Ectodermal cell (in vitro differentiated cells): ENCODE measurements around the gene FCMR. TPM values are rescaled to one million over a fixed set of nuclear protein-coding genes. Genes with fewer than 3 reads are reported as not detected.

ENCODE experiments used
- H3K27ac ChIP-seq: 2 replicates; pipeline ENCODE4 v1.7.0; 2013; ENCODE audit warnings: mild to moderate bottlenecking, low read depth, low read length; ENCODE audit not compliant: insufficient read depth, poor library complexity, severe bottlenecking
- H3K27me3 ChIP-seq: 2 replicates; pipeline ENCODE4 v1.7.0; 2013; ENCODE audit warnings: mild to moderate bottlenecking, low read length; ENCODE audit not compliant: insufficient read depth, control insufficient read depth, poor library complexity, severe bottlenecking
- H3K36me3 ChIP-seq: one replicate; pipeline ENCODE4 v1.7.0; 2013; ENCODE audit warnings: low read length; ENCODE audit not compliant: control insufficient read depth, insufficient read depth
- H3K4me1 ChIP-seq: one replicate; pipeline ENCODE4 v1.7.0; 2013; ENCODE audit warnings: low read length; ENCODE audit not compliant: control insufficient read depth, insufficient read depth
- H3K4me3 ChIP-seq: 2 replicates; pipeline ENCODE4 v1.7.0; 2013; ENCODE audit warnings: low read depth, low read length, control low read depth; ENCODE audit not compliant: insufficient read depth
- H3K9me3 ChIP-seq: 2 replicates; pipeline ENCODE4 v1.7.0; 2013; ENCODE audit warnings: mild to moderate bottlenecking, low read length, moderate library complexity; ENCODE audit not compliant: control insufficient read depth
- WGBS, 2 experiments: methylation state at CpG; one replicate each; pipeline ENCODE4 v1.1.7; 2013; ENCODE audit warnings: missing lambda C conversion rate in 2 of 2; 5-methylcytosine and 5-hydroxymethylcytosine counted together
- polyA plus RNA-seq, 4 experiments: library from polyadenylated mRNA; stranded (reverse); fragments of 50-300 nt; gene quantifications; one replicate each; pipeline ENCODE4 v1.2.3, GENCODE V29; 2013

The FCMR gene
- polyA plus RNA-seq (2013, experiment 1 of 4), result not detected
- polyA plus RNA-seq (2013, experiment 2 of 4), result not detected
- polyA plus RNA-seq (2013, experiment 3 of 4), result not detected
- not detected for polyA plus RNA-seq (2013, experiment 4 of 4)

- no peaks in the 10 kb centered on the region for H3K9me3 ChIP-seq
- H3K4me1 ChIP-seq, result no peaks in the 10 kb centered on the region
- no peak within 1 kb of the TSS for H3K27ac ChIP-seq
- H3K4me3 ChIP-seq, result no peak within 1 kb of the TSS
- WGBS, 2 experiments, result 89% methylated on average over 7 of the region's 7 CpGs
- no peaks in the 10 kb centered on the region for H3K36me3 ChIP-seq
- H3K27me3 ChIP-seq, result no peaks in the 10 kb centered on the region
Measured at GRCh38 chr1:206921772-206922265, at the start of gene FCMR. Gene FCMR (minus strand): TSS chr1:206921941. CDS start chr1:206921854, 87 bp downstream.

- 82 to 100% methylated on average over 2 of the region's 2 CpGs for WGBS, 2 experiments
- Histone ChIP-seq H3K27me3 (no peaks in the 10 kb centered on the region), H3K4me3 (no peak overlapping the region), H3K36me3 (no peaks in the 10 kb centered on the region), H3K27ac (no peak overlapping the region), H3K9me3 (no peaks in the 10 kb centered on the region), H3K4me1 (no peaks in the 10 kb centered on the region)
Measured at GRCh38 chr1:206971029-206971655, 49.4 kb upstream of the FCMR start.

- H3K27me3 ChIP-seq, result no peaks in the 10 kb centered on the region
- WGBS, 2 experiments, result 89 to 98% methylated on average over 2 of the region's 2 CpGs
Measured at GRCh38 chr1:206970446-206970845, 48.7 kb upstream of the FCMR start, which contains the start of gene FCAMR. Gene FCAMR (minus strand): TSS chr1:206970460. CDS start chr1:206970125, 335 bp downstream.

GRCh38 chr1:206969090-206969489 is 47.3 kb upstream of the FCMR start:
- H3K9me3 ChIP-seq, result no peaks in the 10 kb centered on the region
- no peaks in the 10 kb centered on the region for H3K36me3 ChIP-seq
- no peak overlapping the region for H3K27ac ChIP-seq
- no peak overlapping the region for H3K4me3 ChIP-seq
- H3K27me3 ChIP-seq, result no peaks in the 10 kb centered on the region
- WGBS, 2 experiments, result 90 to 96% methylated on average over 5 of the region's 5 CpGs
- H3K4me1 ChIP-seq, result no peaks in the 10 kb centered on the region

More at GRCh38 chr1:206970446-206970845, 48.7 kb upstream of the FCMR start, which contains the start of gene FCAMR:
- Histone ChIP-seq H3K4me1 (no peaks in the 10 kb centered on the region), H3K27ac (no peak within 1 kb of the TSS), H3K4me3 (no peak within 1 kb of the TSS), H3K36me3 (no peaks in the 10 kb centered on the region), H3K9me3 (no peaks in the 10 kb centered on the region)

- no peaks in the 10 kb centered on the region for H3K27me3 ChIP-seq
- no peaks in the 10 kb centered on the region for H3K4me1 ChIP-seq
- H3K36me3 ChIP-seq, result no peaks in the 10 kb centered on the region
- no peak overlapping the region for H3K27ac ChIP-seq
- H3K9me3 ChIP-seq, result no peaks in the 10 kb centered on the region
- 91 to 98% methylated on average over 8 of the region's 8 CpGs for WGBS, 2 experiments
- no peak overlapping the region for H3K4me3 ChIP-seq
Measured at GRCh38 chr1:206967096-206967849, 45.5 kb upstream of the FCMR start.

- Histone ChIP-seq H3K4me3 (no peak overlapping the region), H3K4me1 (no peaks in the 10 kb centered on the region), H3K27me3 (no peaks in the 10 kb centered on the region), H3K36me3 (no peaks in the 10 kb centered on the region), H3K27ac (no peak overlapping the region), H3K9me3 (no peaks in the 10 kb centered on the region)
- 83 to 88% methylated on average over 2 of the region's 2 CpGs for WGBS, 2 experiments
Measured at GRCh38 chr1:206965781-206966180, 44.0 kb upstream of the FCMR start.

GRCh38 chr1:206963740-206964139 is 42.0 kb upstream of the FCMR start:
- H3K27me3 ChIP-seq, result no peaks in the 10 kb centered on the region
- H3K4me3 ChIP-seq, result no peak overlapping the region
- WGBS, 2 experiments, result 93 to 100% methylated on average over 1 of the region's 1 CpG
- no peaks in the 10 kb centered on the region for H3K9me3 ChIP-seq
- no peaks in the 10 kb centered on the region for H3K4me1 ChIP-seq
- no peaks in the 10 kb centered on the region for H3K36me3 ChIP-seq
- H3K27ac ChIP-seq, result no peak overlapping the region

- H3K27ac ChIP-seq, result no peak overlapping the region
- no peaks in the 10 kb centered on the region for H3K9me3 ChIP-seq
- 91 to 92% methylated on average over 5 of the region's 5 CpGs for WGBS, 2 experiments
- no peaks in the 10 kb centered on the region for H3K4me1 ChIP-seq
- H3K27me3 ChIP-seq, result no peaks in the 10 kb centered on the region
- H3K4me3 ChIP-seq, result no peak overlapping the region
- no peaks in the 10 kb centered on the region for H3K36me3 ChIP-seq
Measured at GRCh38 chr1:206963119-206963712, 41.5 kb upstream of the FCMR start.

- Histone ChIP-seq H3K36me3 (no peaks in the 10 kb centered on the region), H3K27me3 (no peaks in the 10 kb centered on the region), H3K9me3 (no peaks in the 10 kb centered on the region), H3K4me3 (no peak overlapping the region), H3K4me1 (no peaks in the 10 kb centered on the region), H3K27ac (no peak overlapping the region)
- WGBS, 2 experiments, result 94 to 95% methylated on average over 7 of the region's 7 CpGs
Measured at GRCh38 chr1:206962272-206962671, 40.5 kb upstream of the FCMR start.

- Histone ChIP-seq H3K36me3 (no peaks in the 10 kb centered on the region), H3K27me3 (no peaks in the 10 kb centered on the region), H3K4me1 (no peaks in the 10 kb centered on the region), H3K27ac (no peak overlapping the region), H3K9me3 (no peaks in the 10 kb centered on the region), H3K4me3 (no peak overlapping the region)
- WGBS, 2 experiments, result 72 to 84% methylated on average over 3 of the region's 3 CpGs
Measured at GRCh38 chr1:206961668-206962067, 39.9 kb upstream of the FCMR start.
